Nephron (organoid): ENCODE data around the gene STAT1.

Source experiments
- H3K27ac Mint-ChIP-seq, 3 experiments: 2 replicates each; pipeline ENCODE4 v1.8.0; 2020; ENCODE audit warnings: mixed read lengths in 3 of 3, mild to moderate bottlenecking in 2 of 3, moderate library complexity in 1 of 3
- H3K27me3 Mint-ChIP-seq: 2 replicates; pipeline ENCODE4 v1.8.0; 2021; ENCODE audit warnings: low read depth, mild to moderate bottlenecking, moderate library complexity, mixed read lengths
- H3K36me3 Mint-ChIP-seq: 2 replicates; pipeline ENCODE4 v1.8.0; 2020; ENCODE audit warnings: low read depth, mixed read lengths
- H3K4me1 Mint-ChIP-seq: 2 replicates; pipeline ENCODE4 v1.8.0; 2020; ENCODE audit warnings: mixed read lengths
- H3K4me3 Mint-ChIP-seq, 3 experiments: 2 replicates each; pipeline ENCODE4 v1.8.0; 2020; ENCODE audit warnings: mild to moderate bottlenecking in 3 of 3, mixed read lengths in 3 of 3, moderate library complexity in 2 of 3
- H3K9me3 Mint-ChIP-seq: 2 replicates; pipeline ENCODE4 v1.8.0; 2020; ENCODE audit warnings: mixed read lengths
- CTCF ChIP-seq, 3 experiments: fragments of 200-600 bp; sonication (generic); IDR thresholded peaks; one replicate each; pipeline ENCODE4 v1.5.0; 2021; ENCODE audit warnings: antibody characterized with exemption in 3 of 3; ENCODE audit not compliant: unreplicated experiment in 3 of 3

Gene STAT1

GRCh38 chr2:191001624-191002023, 12.3 kb downstream of the STAT1 start:
- no peak for TF ChIP-seq CTCF (IDR thresholded peaks at IDR 0.05; ENCODE audit: unreplicated experiment in 3 of 3)
- no peak overlapping the region for H3K4me3 Mint-ChIP-seq
- H3K9me3 Mint-ChIP-seq: no peaks in the 10 kb centered on the region
- peaks cover 89% of the 10 kb centered on the region for H3K36me3 Mint-ChIP-seq
- H3K27ac Mint-ChIP-seq: no peak overlapping the region
- no peaks in the 10 kb centered on the region for H3K27me3 Mint-ChIP-seq
- H3K4me1 Mint-ChIP-seq: no peaks in the 10 kb centered on the region

GRCh38 chr2:191001032-191001431, 12.9 kb downstream of the STAT1 start:
- no peaks in the 10 kb centered on the region for H3K27me3 Mint-ChIP-seq
- H3K36me3 Mint-ChIP-seq: peaks cover 89% of the 10 kb centered on the region
- H3K4me1 Mint-ChIP-seq: no peaks in the 10 kb centered on the region
- H3K27ac Mint-ChIP-seq: no peak overlapping the region
- no peak for TF ChIP-seq CTCF (IDR thresholded peaks at IDR 0.05; ENCODE audit: unreplicated experiment in 3 of 3)
- H3K4me3 Mint-ChIP-seq: no peak overlapping the region
- H3K9me3 Mint-ChIP-seq: no peaks in the 10 kb centered on the region

GRCh38 chr2:190999949-191000665, 13.9 kb downstream of the STAT1 start:
- H3K9me3 Mint-ChIP-seq: no peaks in the 10 kb centered on the region
- H3K4me3 Mint-ChIP-seq: no peak overlapping the region
- peaks cover 92% of the 10 kb centered on the region for H3K36me3 Mint-ChIP-seq
- no peak for TF ChIP-seq CTCF (IDR thresholded peaks at IDR 0.05; ENCODE audit: unreplicated experiment in 3 of 3)
- no peaks in the 10 kb centered on the region for H3K27me3 Mint-ChIP-seq
- H3K4me1 Mint-ChIP-seq: no peaks in the 10 kb centered on the region
- no peak overlapping the region for H3K27ac Mint-ChIP-seq

- no peak for TF ChIP-seq CTCF (IDR thresholded peaks at IDR 0.05; ENCODE audit: unreplicated experiment in 3 of 3)
- Mint-ChIP-seq H3K36me3 (peaks cover 89% of the 10 kb centered on the region), H3K27ac (no peak overlapping the region), H3K9me3 (no peaks in the 10 kb centered on the region), H3K4me1 (no peaks in the 10 kb centered on the region), H3K4me3 (no peak overlapping the region), H3K27me3 (no peaks in the 10 kb centered on the region)
Observed at GRCh38 chr2:190999058-190999457, 14.9 kb downstream of the STAT1 start.

GRCh38 chr2:190997526-190998113, 16.4 kb downstream of the STAT1 start:
- Mint-ChIP-seq H3K4me3 (no peak overlapping the region), H3K36me3 (peaks cover 86% of the 10 kb centered on the region), H3K27me3 (no peaks in the 10 kb centered on the region), H3K9me3 (no peaks in the 10 kb centered on the region), H3K4me1 (peaks cover 5% of the 10 kb centered on the region), H3K27ac (no peak overlapping the region)
- TF ChIP-seq CTCF (IDR thresholded peaks at IDR 0.05; ENCODE audit: unreplicated experiment in 3 of 3): no peak

- H3K4me3 Mint-ChIP-seq: no peak overlapping the region
- peaks cover 5% of the 10 kb centered on the region for H3K4me1 Mint-ChIP-seq
- H3K27me3 Mint-ChIP-seq: no peaks in the 10 kb centered on the region
- H3K27ac Mint-ChIP-seq: no peak overlapping the region
- no peak for TF ChIP-seq CTCF (IDR thresholded peaks at IDR 0.05; ENCODE audit: unreplicated experiment in 3 of 3)
- H3K9me3 Mint-ChIP-seq: no peaks in the 10 kb centered on the region
- peaks cover 85% of the 10 kb centered on the region for H3K36me3 Mint-ChIP-seq
Observed at GRCh38 chr2:190996947-190997346, 17.0 kb downstream of the STAT1 start.
